ENCODE measurements around the gene PLPP1. TPM values are rescaled to one million over a fixed set of nuclear protein-coding genes. Genes with fewer than 3 reads are reported as not detected.

The PLPP1 gene
- polyA plus RNA-seq, 1 of the 3 experiments (the other 2 are of a cell fraction), result 32.8 TPM

DNA sequence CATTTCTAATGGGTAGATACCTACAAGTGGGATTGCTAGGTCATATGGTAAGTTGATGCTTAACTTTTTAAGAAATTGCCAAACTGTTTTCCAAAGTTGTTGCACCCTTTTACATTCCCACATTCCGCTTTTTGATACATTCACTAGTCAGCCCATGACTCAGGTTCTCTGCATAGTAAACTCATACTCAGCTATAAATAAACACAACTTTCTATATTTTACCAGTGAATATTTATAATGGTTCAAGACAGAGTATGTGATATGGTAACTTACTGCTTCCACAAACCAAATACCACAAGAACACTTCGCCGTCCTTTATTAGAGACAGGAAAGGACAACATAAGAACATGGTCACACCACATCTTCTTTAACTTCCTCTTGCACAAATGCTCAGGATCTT is 54.0 kb downstream of the PLPP1 start:
- Histone ChIP-seq H3K36me3 (replicated peaks in 1 of 2; ENCODE audit: control insufficient read depth in 1 of 2, insufficient read depth in 2 of 2, low read length in 1 of 2) (peaks cover 0 to 1% of the 10 kb centered on the region in 2 experiments), H3K79me2 (ENCODE audit: insufficient read depth) (peaks cover 10% of the 10 kb centered on the region; the same call in 1 of the 2 replicates), H3K27ac (ENCODE audit: low read depth in 2 of 2, low read length in 1 of 2) (0 out of 4 replicates have a peak overlapping the region, but pooled peaks of 1 of the 2 experiments have one; percentile 23), H3K4me3 (ENCODE audit: low read depth in 2 of 2, low read length in 1 of 2) (no peak overlapping the region), H3K27me3 (ENCODE audit: insufficient read depth) (no peaks in the 10 kb centered on the region), H4K20me1 (ENCODE audit: insufficient read depth) (peaks cover 5% of the 10 kb centered on the region), H3K4me1 (ENCODE audit: control insufficient read depth in 1 of 2, insufficient read depth in 2 of 2, low read depth in 1 of 2, low read length in 1 of 2) (peaks cover 0 to 8% of the 10 kb centered on the region in 2 experiments; a peak in 2 of 4 replicates), H3F3A (replicated peaks; ENCODE audit: insufficient read depth) (peaks cover 10% of the 10 kb centered on the region), H3K4me2 (peak overlapping the region; percentile 8; the same call in 1 of the 2 replicates), H3K9me3 (no peaks in the 10 kb centered on the region), H3K9me2 (no peaks in the 10 kb centered on the region), H2AFZ (ENCODE audit: low read depth) (no peak overlapping the region), H3K9ac (no peak overlapping the region)
- POLR2A ChIA-PET, result no interaction called here
- TF ChIP-seq MEF2A (IDR thresholded peaks at IDR 0.05; ENCODE audit: borderline replicate concordance, low read depth) (peak; percentile 35; the same call in 1 of the 2 replicates), FOSL2 (IDR thresholded peaks at IDR 0.05; ENCODE audit: borderline replicate concordance, low read depth) (0 out of 2 replicates have a peak, but pooled peaks have one; percentile 29)
- TF ChIP-seq, protein P1, sequence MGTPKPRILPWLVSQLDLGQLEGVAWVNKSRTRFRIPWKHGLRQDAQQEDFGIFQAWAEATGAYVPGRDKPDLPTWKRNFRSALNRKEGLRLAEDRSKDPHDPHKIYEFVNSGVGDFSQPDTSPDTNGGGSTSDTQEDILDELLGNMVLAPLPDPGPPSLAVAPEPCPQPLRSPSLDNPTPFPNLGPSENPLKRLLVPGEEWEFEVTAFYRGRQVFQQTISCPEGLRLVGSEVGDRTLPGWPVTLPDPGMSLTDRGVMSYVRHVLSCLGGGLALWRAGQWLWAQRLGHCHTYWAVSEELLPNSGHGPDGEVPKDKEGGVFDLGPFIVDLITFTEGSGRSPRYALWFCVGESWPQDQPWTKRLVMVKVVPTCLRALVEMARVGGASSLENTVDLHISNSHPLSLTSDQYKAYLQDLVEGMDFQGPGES (IDR thresholded peaks at IDR 0.05; ENCODE audit: low read depth, low read length), result no peak
- CTCF ChIA-PET, result no interaction called here
- DNase-seq, result no peak
- 87% methylated on average over 3 of the region's 3 CpGs for WGBS (ENCODE audit: low lambda C conversion rate)

DNA sequence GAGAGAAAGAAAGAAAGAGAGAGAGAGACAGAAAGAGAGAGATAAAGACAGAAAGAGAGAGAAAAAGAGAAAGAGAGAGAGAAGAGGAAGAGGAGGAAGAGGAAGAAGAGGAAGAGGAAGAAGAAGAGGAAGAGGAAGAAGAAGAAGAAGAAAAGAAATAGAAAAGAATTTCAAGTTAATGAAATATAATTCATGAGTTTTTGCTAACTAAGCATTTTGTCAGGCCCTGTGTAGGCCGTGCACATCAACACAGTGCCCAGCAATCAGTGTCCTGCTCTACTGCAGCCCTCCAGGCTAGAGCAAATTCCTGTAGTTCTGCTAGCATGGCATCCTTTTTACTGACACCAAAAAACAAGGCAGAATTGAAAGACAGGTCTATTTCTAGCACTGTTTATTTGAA is 62.1 kb downstream of the PLPP1 start:
- Histone ChIP-seq H4K20me1 (ENCODE audit: insufficient read depth) (peaks cover 5% of the 10 kb centered on the region; the same call in 1 of the 2 replicates), H3F3A (replicated peaks; ENCODE audit: insufficient read depth) (peaks cover 4% of the 10 kb centered on the region), H3K79me2 (ENCODE audit: insufficient read depth) (no peaks in the 10 kb centered on the region; the same call in 1 of the 2 replicates), H3K27me3 (ENCODE audit: insufficient read depth) (no peaks in the 10 kb centered on the region), H3K4me1 (ENCODE audit: control insufficient read depth in 1 of 2, insufficient read depth in 2 of 2, low read depth in 1 of 2, low read length in 1 of 2) (no peaks in the 10 kb centered on the region), H3K4me3 (ENCODE audit: low read depth in 2 of 2, low read length in 1 of 2) (no peak overlapping the region), H3K9ac (no peak overlapping the region), H3K4me2 (no peak overlapping the region), H2AFZ (ENCODE audit: low read depth) (no peak overlapping the region), H3K9me2 (no peaks in the 10 kb centered on the region), H3K27ac (ENCODE audit: low read depth in 2 of 2, low read length in 1 of 2) (no peak overlapping the region), H3K9me3 (no peaks in the 10 kb centered on the region), H3K36me3 (replicated peaks in 1 of 2; ENCODE audit: control insufficient read depth in 1 of 2, insufficient read depth in 2 of 2, low read length in 1 of 2) (peaks cover 0 to 20% of the 10 kb centered on the region in 2 experiments)
- ChIA-PET POLR2A (no interaction called here), CTCF (no interaction called here)
- DNase-seq, result no peak
- 90% methylated on average over 1 of the region's 1 CpG for WGBS (ENCODE audit: low lambda C conversion rate)
- no peak for TF ChIP-seq NFIC (IDR thresholded peaks at IDR 0.05; ENCODE audit: borderline replicate concordance)
- TF ChIP-seq, protein P2, sequence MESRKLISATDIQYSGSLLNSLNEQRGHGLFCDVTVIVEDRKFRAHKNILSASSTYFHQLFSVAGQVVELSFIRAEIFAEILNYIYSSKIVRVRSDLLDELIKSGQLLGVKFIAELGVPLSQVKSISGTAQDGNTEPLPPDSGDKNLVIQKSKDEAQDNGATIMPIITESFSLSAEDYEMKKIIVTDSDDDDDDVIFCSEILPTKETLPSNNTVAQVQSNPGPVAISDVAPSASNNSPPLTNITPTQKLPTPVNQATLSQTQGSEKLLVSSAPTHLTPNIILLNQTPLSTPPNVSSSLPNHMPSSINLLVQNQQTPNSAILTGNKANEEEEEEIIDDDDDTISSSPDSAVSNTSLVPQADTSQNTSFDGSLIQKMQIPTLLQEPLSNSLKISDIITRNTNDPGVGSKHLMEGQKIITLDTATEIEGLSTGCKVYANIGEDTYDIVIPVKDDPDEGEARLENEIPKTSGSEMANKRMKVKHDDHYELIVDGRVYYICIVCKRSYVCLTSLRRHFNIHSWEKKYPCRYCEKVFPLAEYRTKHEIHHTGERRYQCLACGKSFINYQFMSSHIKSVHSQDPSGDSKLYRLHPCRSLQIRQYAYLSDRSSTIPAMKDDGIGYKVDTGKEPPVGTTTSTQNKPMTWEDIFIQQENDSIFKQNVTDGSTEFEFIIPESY (IDR thresholded peaks at IDR 0.05; ENCODE audit: borderline replicate concordance, low read depth), result no peak
- no peak for TF ChIP-seq FOXM1 (IDR thresholded peaks at IDR 0.05; ENCODE audit: low read depth)
- no peak for TF ChIP-seq POLR2AphosphoS5 (IDR thresholded peaks at IDR 0.05; ENCODE audit: low read depth, low read length)
- no peak for TF ChIP-seq EP300 (IDR thresholded peaks at IDR 0.05; ENCODE audit: borderline replicate concordance in 1 of 2, low read depth in 1 of 2, low read length in 1 of 2)
- TF ChIP-seq GABPA (IDR thresholded peaks at IDR 0.05; ENCODE audit: low read depth), result no peak
- TF ChIP-seq, protein P3, sequence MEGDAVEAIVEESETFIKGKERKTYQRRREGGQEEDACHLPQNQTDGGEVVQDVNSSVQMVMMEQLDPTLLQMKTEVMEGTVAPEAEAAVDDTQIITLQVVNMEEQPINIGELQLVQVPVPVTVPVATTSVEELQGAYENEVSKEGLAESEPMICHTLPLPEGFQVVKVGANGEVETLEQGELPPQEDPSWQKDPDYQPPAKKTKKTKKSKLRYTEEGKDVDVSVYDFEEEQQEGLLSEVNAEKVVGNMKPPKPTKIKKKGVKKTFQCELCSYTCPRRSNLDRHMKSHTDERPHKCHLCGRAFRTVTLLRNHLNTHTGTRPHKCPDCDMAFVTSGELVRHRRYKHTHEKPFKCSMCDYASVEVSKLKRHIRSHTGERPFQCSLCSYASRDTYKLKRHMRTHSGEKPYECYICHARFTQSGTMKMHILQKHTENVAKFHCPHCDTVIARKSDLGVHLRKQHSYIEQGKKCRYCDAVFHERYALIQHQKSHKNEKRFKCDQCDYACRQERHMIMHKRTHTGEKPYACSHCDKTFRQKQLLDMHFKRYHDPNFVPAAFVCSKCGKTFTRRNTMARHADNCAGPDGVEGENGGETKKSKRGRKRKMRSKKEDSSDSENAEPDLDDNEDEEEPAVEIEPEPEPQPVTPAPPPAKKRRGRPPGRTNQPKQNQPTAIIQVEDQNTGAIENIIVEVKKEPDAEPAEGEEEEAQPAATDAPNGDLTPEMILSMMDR (IDR thresholded peaks at IDR 0.05), result no peak
- no peak for TF ChIP-seq YY1 (IDR thresholded peaks at IDR 0.05; ENCODE audit: low read depth)
- TF ChIP-seq MEF2A (IDR thresholded peaks at IDR 0.05; ENCODE audit: borderline replicate concordance, low read depth), result no peak
- no peak for TF ChIP-seq TEAD4 (IDR thresholded peaks at IDR 0.05; ENCODE audit: borderline replicate concordance, insufficient read depth)
- no peak for TF ChIP-seq FOXJ3 (CRISPR knock-in tag; IDR thresholded peaks at IDR 0.05)
- no peak for TF ChIP-seq TAF1 (IDR thresholded peaks at IDR 0.05; ENCODE audit: borderline replicate concordance, low read depth, low read length)
- TF ChIP-seq GATA2 (CRISPR knock-in tag; IDR thresholded peaks at IDR 0.05), result no peak
- no peak for TF ChIP-seq RAD21 (IDR thresholded peaks at IDR 0.05; ENCODE audit: low read length)
- TF ChIP-seq, protein P4, sequence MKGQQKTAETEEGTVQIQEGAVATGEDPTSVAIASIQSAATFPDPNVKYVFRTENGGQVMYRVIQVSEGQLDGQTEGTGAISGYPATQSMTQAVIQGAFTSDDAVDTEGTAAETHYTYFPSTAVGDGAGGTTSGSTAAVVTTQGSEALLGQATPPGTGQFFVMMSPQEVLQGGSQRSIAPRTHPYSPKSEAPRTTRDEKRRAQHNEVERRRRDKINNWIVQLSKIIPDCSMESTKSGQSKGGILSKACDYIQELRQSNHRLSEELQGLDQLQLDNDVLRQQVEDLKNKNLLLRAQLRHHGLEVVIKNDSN (IDR thresholded peaks at IDR 0.05; ENCODE audit: borderline replicate concordance, low read depth), result no peak
- no peak for TF ChIP-seq ELF1 (IDR thresholded peaks at IDR 0.05)
- TF ChIP-seq CHD2 (IDR thresholded peaks at IDR 0.05; ENCODE audit: low read length, partially characterized antibody), result no peak
- TF ChIP-seq MXI1 (IDR thresholded peaks at IDR 0.05; ENCODE audit: low read depth, low read length), result no peak

Data from SK-N-SH (cell line).